ENCODE measurements around the gene CD1B.
"Not testable (repeated sequence)": the region's sequence is repeated elsewhere in the genome, so short reads cannot be mapped to it uniquely, and the experiment has no call there.

Gene CD1B

GRCh38 chr1:158331481-158332150 is at the start of gene CD1B:
CD1B (minus strand) TSS chr1:158331531; CDS start chr1:158331423, 108 bp downstream.
- DNase-seq, result no peak

GRCh38 chr1:158374860-158375259 is 43.5 kb upstream of the CD1B start:
- DNase-seq, result no peak

- not testable (repeated sequence) for DNase-seq
These were observed 42.8 kb upstream of the CD1B start for GRCh38 chr1:158374101-158374500.

GRCh38 chr1:158371188-158371953 is 40.0 kb upstream of the CD1B start:
- no peak for DNase-seq

GRCh38 chr1:158366783-158367182 is 35.5 kb upstream of the CD1B start:
- no peak for DNase-seq

- DNase-seq, result no peak
These were observed 31.6 kb upstream of the CD1B start for GRCh38 chr1:158362941-158363340.

- DNase-seq, result no peak
These were observed 31.2 kb upstream of the CD1B start for GRCh38 chr1:158362482-158362881.

GRCh38 chr1:158357441-158357840 is 26.1 kb upstream of the CD1B start:
- no peak for DNase-seq

- no peak for DNase-seq
These were observed 25.3 kb upstream of the CD1B start for GRCh38 chr1:158356616-158357015.

- no peak for DNase-seq
These were observed 24.5 kb upstream of the CD1B start for GRCh38 chr1:158355773-158356285.

- peak; percentile 7 for DNase-seq
These were observed 22.9 kb upstream of the CD1B start for GRCh38 chr1:158354255-158354654.

GRCh38 chr1:158353303-158354075 is 22.2 kb upstream of the CD1B start, which contains the start of gene CD1E:
CD1E (plus strand) TSS chr1:158353894; CDS start chr1:158353989, 95 bp downstream.
- no peak for DNase-seq

GRCh38 chr1:158348946-158349345 is 17.6 kb upstream of the CD1B start:
- DNase-seq, result not testable (repeated sequence)

GRCh38 chr1:158336413-158336812 is 5.1 kb upstream of the CD1B start:
- DNase-seq, result not testable (repeated sequence)

- DNase-seq, result no peak
These were observed 3.8 kb upstream of the CD1B start for GRCh38 chr1:158335213-158335532.

- DNase-seq, result no peak
These were observed 3.3 kb upstream of the CD1B start for GRCh38 chr1:158334526-158335212.

GRCh38 chr1:158333405-158334155 is 2.2 kb upstream of the CD1B start:
- no peak for DNase-seq

GRCh38 chr1:158331106-158331425 is 265 bp downstream of the CD1B start:
- no peak for DNase-seq

- no peak for DNase-seq
These were observed 783 bp downstream of the CD1B start for GRCh38 chr1:158330391-158331105.

GRCh38 chr1:158329733-158330132 is 1.6 kb downstream of the CD1B start:
- DNase-seq, result peak; percentile 56

- DNase-seq, result no peak
These were observed 2.0 kb downstream of the CD1B start for GRCh38 chr1:158329300-158329699.

- no peak for DNase-seq
These were observed 2.9 kb downstream of the CD1B start for GRCh38 chr1:158328426-158328825.
